HG03520 (cell line): ENCODE data around the gene NUDT13.

Source experiments
- ATAC-seq: cut with Tn5 transposase; IDR thresholded peaks from one replicate; pipeline ENCODE4 v1.9.1; 2021; ENCODE audit warnings: mild to moderate bottlenecking, moderate library complexity; ENCODE audit not compliant: unreplicated experiment

NUDT13 gene

DNA sequence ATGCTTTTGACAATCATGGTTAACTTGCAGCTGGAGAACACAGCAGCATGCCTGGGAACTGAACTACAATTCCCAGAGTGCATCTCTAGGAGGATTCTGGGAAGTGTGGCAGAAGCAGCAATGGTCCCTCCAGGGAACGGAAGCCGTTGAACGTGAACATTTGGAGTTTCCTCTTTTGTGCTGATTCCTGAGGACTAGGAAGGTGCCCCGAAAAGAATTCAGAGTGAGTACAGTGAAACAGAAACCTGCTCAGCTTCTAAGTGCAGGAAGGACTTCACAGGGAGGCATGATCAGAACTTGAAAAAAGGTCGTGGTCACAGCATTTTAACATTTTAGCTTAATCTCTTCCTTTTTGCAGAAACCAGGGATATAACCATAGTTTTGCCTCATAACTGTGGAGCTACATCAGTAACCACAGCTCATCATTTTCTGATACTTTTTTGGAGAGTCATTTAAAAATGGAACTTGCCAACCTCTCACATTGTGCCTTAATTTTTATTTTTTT is at the start of gene NUDT13:
Gene NUDT13, plus strand, starts transcription at position 111 of the 505 bp plus-strand sequence. CDS start 3,911 bp downstream, outside the sequence.
- ATAC-seq, result no peak

DNA sequence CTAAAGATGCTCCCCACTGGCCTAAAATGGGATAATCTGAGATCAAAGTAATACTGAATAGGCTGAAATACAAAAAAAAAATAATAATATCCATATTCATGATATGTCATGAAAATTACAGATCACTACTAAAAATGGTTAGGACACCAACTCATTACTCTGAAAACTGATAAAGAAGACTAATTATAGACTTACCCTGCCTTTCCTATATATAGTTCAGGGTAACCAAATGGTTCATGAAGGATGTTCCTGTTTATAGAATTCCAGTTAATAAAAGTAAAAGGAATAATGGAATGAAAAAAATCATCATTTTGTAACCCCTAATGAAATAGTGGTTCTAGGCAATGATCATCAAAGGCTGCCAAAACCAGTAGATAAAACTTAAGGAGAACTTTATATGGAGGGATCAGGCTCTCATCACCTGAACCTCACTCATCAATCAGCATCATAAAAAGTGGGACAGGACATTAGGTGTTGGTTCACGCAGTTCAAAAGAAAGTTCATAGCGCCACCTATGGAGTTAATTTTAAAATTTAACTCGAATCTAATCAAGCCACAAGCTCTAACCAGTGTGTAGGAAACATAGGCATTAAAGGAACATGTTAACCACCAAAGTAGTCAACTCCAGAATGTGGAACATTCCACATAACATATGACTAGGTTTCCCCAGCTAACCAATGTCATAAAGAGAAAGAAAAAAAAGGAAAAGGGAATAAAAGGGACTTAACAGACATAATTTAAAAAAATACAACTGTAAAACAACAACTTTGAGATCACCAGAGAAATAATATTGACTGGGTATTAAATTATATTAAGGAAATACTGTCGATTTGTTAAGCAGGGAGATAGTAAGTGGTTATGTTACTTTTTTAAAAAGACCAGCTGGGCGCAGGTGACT is 49.3 kb upstream of the NUDT13 start:
- ATAC-seq, result no peak

DNA sequence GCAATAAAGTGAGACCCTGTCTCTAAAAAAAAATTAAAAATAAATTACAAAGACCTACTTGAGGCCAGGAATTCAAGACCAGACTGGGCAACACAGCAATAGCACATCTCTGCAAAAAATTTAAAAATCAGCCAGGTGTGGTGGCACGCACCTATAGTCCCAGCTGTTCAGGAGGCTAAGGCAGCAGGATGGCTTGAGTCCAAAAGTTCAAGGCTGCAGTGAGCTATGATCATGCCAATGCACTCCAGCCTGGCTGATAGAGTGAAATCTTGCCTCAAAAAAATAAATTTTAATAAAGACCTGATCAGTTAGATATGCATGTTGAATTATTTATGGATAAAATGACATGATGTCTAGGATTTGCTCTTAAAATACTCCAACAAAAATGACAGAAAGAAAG is 48.5 kb upstream of the NUDT13 start:
- ATAC-seq, result no peak

DNA sequence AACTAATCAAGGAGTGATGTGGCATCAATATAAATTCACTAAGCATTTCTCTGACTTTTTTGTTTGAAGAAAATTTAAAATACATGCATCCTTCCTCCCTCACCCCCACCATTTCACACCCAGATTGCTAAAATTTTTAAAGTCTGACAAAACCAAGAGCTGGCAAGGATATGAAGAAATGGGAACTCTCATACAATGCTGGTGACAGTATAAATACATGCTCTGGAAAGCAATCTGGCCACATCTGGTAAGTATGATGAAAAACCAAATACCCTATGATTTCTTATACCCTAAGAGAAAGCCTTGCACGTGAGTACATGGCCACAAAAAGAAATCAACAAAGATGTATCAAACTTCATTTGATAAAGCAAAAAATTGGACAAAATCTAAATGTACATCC is 44.8 kb upstream of the NUDT13 start:
- no peak for ATAC-seq

DNA sequence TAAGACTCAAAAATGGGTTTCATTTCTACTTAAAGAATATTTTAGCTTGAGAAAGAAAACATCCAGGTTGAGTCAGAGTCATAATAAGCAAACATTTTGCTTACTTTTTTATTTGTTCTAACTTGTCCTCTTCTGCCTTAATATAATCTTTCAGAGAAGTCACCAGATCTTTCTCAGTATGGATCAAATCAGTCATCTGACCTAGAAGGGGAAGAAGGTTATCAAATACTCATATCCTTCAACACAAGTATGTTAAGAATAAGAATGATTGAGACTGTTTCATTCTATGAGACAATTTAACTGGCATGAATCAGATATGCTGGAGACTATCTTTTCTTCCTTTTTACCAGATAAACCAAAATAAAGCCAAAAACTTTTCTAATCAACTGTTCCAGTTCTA is 36.6 kb upstream of the NUDT13 start:
- no peak for ATAC-seq

DNA sequence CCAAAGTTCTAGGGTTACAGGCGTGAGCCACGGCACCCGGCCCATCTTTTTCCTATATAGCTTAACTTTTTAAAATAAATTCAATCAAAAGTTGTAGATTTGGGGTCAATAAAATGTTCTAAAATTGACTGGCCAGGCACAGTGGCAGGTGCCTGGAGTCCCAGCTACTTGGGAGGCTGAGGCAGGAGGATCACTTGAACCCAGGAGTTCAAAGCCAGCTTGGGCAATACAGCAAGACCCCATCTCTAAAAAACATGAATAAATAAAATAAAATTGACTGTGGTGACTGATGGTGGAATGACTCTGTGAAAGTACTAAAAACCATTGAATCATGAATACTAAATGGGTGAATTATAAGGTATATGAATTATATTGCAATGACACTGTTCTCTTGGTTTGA is 34.4 kb upstream of the NUDT13 start:
- no peak for ATAC-seq

DNA sequence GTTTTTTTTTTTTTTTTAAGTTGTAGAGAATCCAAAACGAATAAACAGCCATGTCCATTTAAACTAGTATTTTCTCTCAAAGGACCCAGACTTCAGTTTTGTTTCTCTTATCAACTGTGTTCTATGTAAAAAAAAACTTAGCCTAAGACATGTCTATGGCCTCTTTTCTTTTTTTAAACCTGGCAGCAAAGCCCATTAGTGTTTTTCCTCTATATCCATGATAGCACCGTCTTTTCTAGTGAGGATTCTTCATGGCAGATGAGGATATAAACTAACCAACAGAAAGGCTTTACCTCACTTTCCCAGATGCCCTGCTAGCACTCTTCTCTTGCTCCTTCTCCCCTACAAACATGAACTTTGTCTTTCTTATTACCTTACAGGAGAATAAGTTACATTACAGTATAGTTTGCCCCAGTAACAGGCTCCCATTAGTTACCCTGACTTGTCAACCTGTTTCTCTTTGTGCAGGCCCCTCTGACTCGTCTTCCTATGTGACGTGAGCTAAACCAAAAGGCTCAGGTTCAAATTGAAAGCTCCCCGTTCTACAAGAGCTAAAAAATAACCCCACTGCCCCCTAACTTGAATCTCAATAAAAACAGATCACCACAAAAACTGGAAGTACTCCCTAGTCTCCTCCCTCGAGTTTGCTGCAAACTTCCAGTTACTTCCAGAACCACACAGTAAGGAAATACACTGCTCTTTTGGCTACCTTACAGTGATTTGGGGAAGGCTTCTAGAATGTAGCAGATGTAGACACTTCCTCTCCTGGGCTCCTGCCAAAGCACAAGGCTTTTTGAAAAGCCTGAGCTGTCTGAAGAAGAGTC is 33.7 kb upstream of the NUDT13 start:
- ATAC-seq, result no peak

DNA sequence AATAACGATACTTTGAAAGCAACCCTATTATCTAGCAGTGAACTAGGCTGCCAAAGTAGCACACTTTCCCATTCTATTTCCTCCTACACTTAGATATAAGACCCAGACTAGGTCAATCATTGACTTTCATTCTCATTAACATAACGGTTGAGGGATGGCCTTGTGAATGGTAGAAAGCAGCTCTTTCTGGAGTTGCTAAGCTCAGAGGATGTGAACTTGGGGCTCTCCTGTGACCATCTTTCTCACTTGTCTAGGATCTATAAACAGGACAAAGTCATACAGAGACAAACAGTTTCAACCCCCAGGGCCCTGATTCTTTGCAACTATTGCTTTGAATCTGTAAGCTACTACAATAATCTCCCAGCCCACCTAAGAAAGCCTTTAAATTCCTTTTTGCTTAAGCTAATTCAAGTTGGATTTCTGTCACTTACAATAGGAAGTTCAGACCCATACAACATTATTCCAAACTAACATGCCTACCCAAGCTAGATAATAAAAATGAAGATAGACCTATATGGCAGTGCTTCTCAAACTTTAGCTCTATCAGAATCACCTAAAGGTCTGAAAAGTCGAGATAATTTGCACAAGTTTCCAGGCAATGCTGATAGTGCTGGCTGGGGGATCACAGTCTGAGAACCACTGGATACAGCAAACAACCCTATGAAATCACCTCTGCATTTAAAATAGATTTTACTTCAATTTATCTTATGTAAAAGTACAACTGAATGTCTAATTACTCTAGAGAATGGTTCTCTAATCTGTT is 30.3 kb upstream of the NUDT13 start:
- no peak for ATAC-seq

DNA sequence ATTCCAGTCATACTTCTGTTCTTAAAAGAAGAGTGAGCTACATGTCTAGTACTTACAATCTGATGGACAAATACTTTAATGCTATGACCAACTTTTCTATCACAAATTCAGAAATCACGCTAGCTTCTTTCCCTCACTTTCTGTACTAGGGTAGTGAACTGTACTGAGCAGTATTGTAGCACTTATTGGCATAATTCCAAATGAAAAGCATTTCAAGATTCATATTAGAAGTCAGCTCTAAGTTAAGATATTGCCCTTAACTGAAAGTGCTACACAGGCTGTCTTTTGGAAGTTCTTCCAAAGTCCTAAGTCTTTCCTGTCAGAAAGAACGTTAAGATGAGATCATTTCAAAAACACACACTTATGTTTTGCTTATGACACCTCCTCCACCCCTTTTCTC is 27.0 kb upstream of the NUDT13 start:
- no peak for ATAC-seq

DNA sequence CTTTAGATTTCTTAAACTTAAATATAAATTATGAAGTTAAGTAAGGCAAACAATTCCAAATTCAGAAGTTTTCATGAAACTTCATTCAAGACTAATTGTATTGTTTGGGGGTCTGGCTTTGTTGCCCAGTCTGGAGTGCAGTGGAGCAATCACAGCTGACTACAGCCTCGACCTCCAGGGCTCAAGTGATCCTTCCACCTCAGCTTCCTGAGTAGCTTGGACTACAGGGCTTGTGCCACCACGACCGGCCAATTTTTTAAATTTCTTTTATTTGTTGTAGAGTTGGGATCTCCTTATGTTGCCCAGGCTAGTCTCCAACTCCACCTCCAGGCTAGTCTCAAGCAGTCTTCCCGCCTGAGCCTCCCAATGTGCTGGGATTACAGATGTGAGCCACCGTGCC is 26.0 kb upstream of the NUDT13 start:
- ATAC-seq, result no peak

DNA sequence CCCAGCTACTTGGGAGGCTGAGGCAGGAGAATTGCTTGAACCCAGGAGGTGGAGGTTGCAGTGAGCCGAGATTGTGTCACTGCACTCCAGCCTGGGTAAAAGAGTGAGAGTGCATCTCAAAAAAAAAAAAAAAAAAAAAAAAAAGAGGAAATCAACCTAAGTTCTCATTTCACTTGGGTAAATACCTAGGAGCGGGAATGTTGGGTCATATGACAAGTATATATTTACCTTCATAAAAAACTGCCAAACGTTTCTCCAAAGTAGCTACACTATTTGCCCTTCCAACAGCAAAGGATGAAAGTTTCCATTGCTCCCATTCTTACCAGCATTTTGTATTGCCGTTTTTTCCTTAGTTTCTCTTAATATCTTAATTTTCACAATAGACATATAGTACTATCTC is 23.4 kb upstream of the NUDT13 start:
- ATAC-seq, result no peak

DNA sequence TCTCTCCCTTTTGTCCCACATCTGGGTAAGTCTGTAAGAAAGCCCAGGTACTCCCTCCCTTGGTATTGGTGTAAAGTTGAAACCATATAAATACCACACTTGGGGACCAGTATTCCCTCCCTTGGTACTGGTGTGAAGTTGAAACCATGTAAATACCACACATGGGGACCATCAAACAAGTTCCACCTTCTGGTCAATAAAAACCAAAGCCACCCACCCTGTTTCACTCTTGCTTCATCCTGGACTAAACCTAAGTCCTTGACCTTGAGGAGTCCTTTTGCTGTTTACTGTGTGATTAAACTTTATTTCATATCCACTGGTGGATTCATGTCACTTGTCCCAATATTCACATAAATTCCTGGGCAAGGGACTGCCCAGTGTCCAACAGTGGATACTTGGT is 22.0 kb upstream of the NUDT13 start:
- no peak for ATAC-seq

DNA sequence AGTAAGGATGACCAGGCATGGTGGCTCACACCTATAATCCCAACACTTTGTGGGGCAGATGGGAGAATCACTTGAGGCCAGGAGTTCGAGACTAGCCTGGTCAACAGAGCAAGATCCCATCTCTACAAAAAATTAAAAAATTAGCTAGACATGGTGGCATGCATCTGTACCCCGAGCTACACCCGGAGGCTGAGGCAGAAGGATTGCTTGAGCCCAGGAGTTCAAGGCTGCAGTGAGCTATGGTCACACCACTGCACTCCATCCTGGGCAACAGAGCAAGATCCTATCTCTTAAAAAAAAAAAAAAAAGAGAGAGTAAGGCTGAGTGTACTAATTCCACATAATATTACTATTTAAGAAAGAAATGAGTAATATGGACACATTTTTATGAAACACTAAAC is 17.4 kb upstream of the NUDT13 start:
- no peak for ATAC-seq

DNA sequence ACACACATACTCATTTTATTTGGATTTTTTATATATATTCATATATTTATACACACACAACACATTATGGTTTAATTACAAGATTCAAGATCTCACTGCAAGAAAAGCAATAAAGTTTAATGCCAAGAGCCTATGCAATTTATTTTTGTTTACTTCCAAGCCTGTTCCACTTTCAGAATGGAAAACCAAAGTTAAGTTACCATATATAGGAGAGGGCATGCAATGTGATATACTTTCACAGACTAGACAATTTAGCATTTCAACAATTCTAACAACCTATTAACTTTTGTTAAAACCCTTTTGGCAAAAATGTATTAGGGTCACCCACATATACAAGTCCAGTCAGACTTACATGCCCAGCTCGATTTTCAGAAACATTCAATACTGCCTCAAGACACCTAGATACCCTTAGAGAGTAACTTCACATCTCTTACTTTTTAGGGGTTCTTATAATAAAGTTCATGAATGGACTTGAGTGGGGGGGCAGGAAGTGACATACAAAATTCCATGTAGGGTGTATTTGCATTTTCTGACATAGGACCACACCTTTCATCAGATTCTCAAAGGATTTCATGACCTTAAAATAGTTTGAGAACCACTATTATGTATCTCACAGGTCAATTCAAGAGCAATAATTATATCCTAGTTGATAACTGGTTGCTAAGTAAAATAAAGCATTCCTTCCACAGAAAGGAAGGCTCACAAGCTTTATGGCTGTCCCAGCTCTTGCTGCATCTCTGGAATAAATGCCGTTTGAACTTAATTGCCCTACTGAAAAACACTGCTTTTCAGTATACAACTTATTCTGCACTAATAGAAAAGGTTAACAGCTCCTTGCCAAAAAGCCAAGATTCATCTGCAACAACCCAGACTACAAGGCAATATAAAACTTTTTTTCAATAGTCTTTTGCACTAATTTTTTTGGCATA is 16.1 kb upstream of the NUDT13 start:
- ATAC-seq, result no peak

DNA sequence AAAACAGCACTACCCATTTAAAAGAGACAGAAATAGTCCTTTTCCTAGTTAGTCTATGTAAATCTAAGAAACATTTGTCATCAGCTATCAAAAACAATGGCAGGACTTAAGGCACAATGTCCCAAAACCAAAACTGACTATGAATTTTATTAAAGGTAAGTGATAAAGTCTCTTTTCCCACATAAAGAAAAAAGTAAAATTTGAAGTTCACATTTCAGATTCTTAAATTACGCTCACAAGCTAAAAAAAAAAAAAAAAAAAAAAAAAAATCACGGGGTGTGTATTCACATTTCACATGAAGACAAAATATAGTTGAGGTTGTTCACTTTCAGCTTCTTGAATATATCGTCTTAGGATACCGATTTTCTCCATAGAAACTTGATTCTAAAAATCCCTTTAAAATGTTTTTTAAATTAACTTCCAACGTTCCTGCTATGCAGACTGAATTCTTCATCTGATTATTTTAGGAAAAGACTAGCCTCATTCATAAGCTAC is 15.2 kb upstream of the NUDT13 start:
- ATAC-seq, result no peak

DNA sequence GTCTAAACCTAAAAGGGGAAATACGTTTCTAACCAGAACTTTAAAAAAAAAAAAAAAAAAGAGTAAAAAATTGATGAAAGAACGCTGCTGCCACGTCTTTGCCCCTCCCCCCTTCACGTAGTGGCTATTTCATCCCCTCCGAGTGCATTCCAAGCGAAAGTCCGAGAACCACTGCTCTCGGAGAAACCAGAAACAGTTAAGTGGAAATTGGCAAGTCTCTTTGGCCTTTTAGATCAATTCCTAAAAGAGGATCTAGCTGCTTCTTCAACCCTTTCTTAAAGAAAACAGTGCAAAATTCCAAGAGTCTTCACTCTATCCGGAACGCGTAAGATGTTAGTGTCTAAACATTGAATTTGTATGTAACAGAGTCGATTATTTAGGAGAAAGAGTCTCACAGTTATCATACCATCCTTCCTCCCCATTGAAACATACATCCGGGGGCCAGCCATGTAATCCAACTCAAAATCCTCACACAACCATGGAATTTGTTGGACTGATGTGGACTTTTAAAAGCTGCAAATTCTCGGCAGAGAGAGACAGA is 14.7 kb upstream of the NUDT13 start:
- ATAC-seq, result no peak

DNA sequence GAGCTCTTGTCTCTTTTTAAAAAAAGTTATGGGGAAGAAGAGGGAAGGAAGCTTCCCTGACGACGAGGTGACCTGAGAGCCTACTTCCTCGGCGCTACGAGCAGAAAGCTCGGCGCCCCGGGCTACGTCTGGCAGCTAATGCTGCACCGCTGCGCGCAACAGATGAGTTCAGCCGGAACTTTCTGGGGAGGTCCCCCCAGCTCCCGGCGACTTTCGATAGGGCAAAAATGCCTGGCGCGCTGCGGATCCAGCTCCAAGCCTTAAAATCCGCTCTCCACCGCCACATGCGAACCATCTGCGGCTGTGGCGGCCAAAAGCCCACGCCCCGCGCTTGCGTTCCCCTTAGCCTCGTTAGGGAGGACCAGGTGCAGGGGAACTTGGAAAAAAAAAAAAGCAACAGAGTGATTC is 14.2 kb upstream of the NUDT13 start:
- peak; percentile 24 for ATAC-seq

DNA sequence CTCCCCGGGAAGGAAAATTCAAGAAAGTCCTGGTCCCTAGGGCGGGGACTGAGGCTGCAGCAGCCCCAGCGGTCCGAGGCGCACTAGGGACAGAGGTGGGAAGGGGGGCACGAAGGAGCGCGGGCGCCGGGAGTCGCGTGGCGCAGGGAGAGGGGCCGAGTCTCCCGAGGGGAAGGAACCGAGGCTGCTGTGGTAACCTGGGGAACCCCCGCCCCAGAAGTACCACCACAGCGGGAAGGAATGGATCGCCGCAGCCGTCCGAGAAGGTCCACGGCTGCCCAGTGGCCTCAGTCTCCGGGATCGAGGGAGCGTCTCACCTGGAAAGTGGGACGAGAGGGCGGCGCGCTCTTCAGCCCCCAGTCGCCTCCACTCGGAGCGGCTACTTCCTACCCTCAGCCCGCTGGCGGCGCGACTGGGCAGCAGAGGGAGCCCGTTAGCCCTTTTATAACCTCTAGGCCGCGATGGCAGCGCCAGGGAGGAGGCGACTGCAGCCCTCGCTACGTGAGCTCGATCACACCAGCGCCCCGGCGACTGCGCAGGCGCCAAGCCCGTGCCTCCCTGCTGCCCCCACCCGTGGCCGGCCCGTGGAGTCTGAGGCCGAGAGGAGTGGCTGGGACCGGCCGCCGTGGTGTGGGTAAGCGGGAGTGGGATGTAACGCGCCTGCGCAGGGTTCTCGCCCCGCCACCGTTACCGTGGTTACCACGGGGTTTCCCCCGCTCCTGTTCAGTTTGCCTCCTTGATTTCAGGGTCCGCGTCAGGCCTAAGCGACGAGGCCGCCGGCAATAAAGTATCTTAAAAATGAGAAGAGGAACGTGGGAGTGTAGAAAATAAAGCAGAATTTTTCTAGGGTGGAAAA is 13.6 kb upstream of the NUDT13 start, which contains the start of gene P4HA1:
Gene P4HA1, minus strand, starts transcription at position 418 of the 856 bp plus-strand sequence. CDS start 21,983 bp downstream, outside the sequence.
- ATAC-seq, result peak; percentile 83
